B cell (primary cell): ENCODE data around the gene ZNF750.

ENCODE experiments used
- EZH2 ChIP-seq: IDR thresholded peaks from 2 replicates; pipeline ENCODE4 v1.6.1; 2012; ENCODE audit warnings: borderline replicate concordance, low read depth, mild to moderate bottlenecking, moderate library complexity, low read length; ENCODE audit not compliant: insufficient read depth, poor library complexity, severe bottlenecking
- TF ChIP-seq, protein P1 (sequence below): fragments of 200-600 bp; IDR thresholded peaks from one replicate; pipeline ENCODE4 v1.8.0; 2022; ENCODE audit warnings: antibody characterized with exemption, mild to moderate bottlenecking

DNA sequence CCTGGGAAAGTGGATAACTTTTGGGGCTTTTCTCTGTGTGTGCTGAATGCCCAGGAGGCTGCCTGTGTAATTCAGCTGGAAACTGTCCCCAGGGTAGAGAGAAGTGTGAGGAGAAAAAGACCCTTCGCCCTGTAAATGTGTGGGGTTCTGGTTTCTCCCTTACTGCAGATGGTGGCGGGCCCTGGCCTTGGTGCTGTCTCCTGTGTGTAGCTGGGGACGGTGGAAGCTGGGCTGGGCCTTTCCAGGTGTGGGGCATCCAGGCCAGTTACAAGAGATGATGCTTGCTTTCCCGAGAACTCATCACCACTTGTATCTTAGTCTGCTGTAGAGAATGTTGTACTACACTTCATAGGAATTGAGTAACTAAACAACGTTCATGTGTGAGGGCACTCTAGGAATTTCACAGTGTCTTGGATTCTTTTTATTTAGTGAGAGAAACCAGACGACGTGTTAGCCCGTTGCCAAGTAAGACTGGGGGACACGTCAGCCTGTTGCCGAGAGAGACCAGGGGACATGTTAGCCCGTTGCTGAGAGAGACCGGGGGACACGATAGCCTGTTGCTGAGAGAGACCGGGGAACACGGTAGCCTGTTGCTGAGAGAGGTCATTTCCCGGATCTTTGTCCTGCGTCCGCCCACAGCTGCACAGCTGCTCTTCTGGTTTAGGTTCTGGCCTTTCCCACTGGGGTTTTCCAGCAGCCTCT is 44.9 kb downstream of the ZNF750 start:
- TF ChIP-seq, protein P1, sequence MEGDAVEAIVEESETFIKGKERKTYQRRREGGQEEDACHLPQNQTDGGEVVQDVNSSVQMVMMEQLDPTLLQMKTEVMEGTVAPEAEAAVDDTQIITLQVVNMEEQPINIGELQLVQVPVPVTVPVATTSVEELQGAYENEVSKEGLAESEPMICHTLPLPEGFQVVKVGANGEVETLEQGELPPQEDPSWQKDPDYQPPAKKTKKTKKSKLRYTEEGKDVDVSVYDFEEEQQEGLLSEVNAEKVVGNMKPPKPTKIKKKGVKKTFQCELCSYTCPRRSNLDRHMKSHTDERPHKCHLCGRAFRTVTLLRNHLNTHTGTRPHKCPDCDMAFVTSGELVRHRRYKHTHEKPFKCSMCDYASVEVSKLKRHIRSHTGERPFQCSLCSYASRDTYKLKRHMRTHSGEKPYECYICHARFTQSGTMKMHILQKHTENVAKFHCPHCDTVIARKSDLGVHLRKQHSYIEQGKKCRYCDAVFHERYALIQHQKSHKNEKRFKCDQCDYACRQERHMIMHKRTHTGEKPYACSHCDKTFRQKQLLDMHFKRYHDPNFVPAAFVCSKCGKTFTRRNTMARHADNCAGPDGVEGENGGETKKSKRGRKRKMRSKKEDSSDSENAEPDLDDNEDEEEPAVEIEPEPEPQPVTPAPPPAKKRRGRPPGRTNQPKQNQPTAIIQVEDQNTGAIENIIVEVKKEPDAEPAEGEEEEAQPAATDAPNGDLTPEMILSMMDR, result no peak
- no peak for TF ChIP-seq EZH2
